HG02763 (cell line): Measurements from ENCODE around the gene LRMDA.

Experiments
- ATAC-seq: cut with Tn5 transposase; IDR thresholded peaks from one replicate; pipeline ENCODE4 v1.9.1; 2021; ENCODE audit warnings: mild to moderate bottlenecking, moderate library complexity; ENCODE audit not compliant: unreplicated experiment

The LRMDA gene

GRCh38 chr10:75654772-75655171 is 223.3 kb downstream of the LRMDA start:
- no peak for ATAC-seq

- ATAC-seq, result no peak
Measured at GRCh38 chr10:75655791-75656451, 224.5 kb downstream of the LRMDA start.

- no peak for ATAC-seq
Measured at GRCh38 chr10:75657351-75657750, 225.9 kb downstream of the LRMDA start.

GRCh38 chr10:75658036-75658435 is 226.6 kb downstream of the LRMDA start:
- ATAC-seq, result no peak

- ATAC-seq, result no peak
Measured at GRCh38 chr10:75658496-75658895, 227.1 kb downstream of the LRMDA start.

- ATAC-seq, result no peak
Measured at GRCh38 chr10:75658915-75659314, 227.5 kb downstream of the LRMDA start.

- ATAC-seq, result no peak
Measured at GRCh38 chr10:75660823-75661222, 229.4 kb downstream of the LRMDA start.

GRCh38 chr10:75662715-75663114 is 231.3 kb downstream of the LRMDA start:
- no peak for ATAC-seq

- ATAC-seq, result no peak
Measured at GRCh38 chr10:75663947-75664664, 232.7 kb downstream of the LRMDA start.

- no peak for ATAC-seq
Measured at GRCh38 chr10:75664968-75665367, 233.5 kb downstream of the LRMDA start.

- ATAC-seq, result no peak
Measured at GRCh38 chr10:75665707-75666106, 234.3 kb downstream of the LRMDA start.

GRCh38 chr10:75672111-75672671 is 240.8 kb downstream of the LRMDA start:
- no peak for ATAC-seq

GRCh38 chr10:75672842-75673241 is 241.4 kb downstream of the LRMDA start:
- ATAC-seq, result no peak

- ATAC-seq, result no peak
Measured at GRCh38 chr10:75677541-75677940, 246.1 kb downstream of the LRMDA start.

GRCh38 chr10:75678527-75678926 is 247.1 kb downstream of the LRMDA start:
- no peak for ATAC-seq

GRCh38 chr10:75679536-75679935 is 248.1 kb downstream of the LRMDA start:
- ATAC-seq, result no peak

GRCh38 chr10:75681334-75681733 is 249.9 kb downstream of the LRMDA start:
- ATAC-seq, result no peak

GRCh38 chr10:75682649-75683557 is 251.5 kb downstream of the LRMDA start:
- ATAC-seq, result no peak

- no peak for ATAC-seq
Measured at GRCh38 chr10:75685187-75685586, 253.8 kb downstream of the LRMDA start.

- ATAC-seq, result no peak
Measured at GRCh38 chr10:75688506-75689300, 257.3 kb downstream of the LRMDA start.
